Spleen (tissue), 11 donors: Measurements from ENCODE around the gene HDAC7. TPM values are rescaled to one million over a fixed set of nuclear protein-coding genes. Genes with fewer than 3 reads are reported as not detected.

Source experiments
- DNase-seq: peaks from one replicate; pipeline ENCODE4 v3.0.0-alpha.2; 2020
- H3K27ac ChIP-seq, 8 donors: fragments of 200-600 bp; sonication (generic) in 7 of 8; 1 replicate in 4 of 8; 2 replicates in 4 of 8; pipeline versions ENCODE4 v1.5.0 to v1.8.0; 2016 to 2021; ENCODE audit warnings: inconsistent platforms in 4 of 8, mild to moderate bottlenecking in 4 of 8, moderate library complexity in 1 of 8
- H3K27me3 ChIP-seq, 7 donors: fragments of 200-600 bp; sonication (generic) in 6 of 7; replicated peaks in 1 of 7; 1 replicate in 4 of 7; 2 replicates in 3 of 7; pipeline versions ENCODE4 v1.5.0 to v1.8.0; 2016 to 2021; ENCODE audit warnings: inconsistent platforms in 3 of 7, mild to moderate bottlenecking in 1 of 7
- H3K36me3 ChIP-seq, 6 donors: fragments of 200-600 bp; sonication (generic) in 5 of 6; 1 replicate in 4 of 6; 2 replicates in 2 of 6; pipeline versions ENCODE4 v1.5.0 to v1.8.0; 2016 to 2021; ENCODE audit warnings: inconsistent platforms in 2 of 6
- H3K4me1 ChIP-seq, 6 donors: fragments of 200-600 bp; sonication (generic) in 5 of 6; 1 replicate in 3 of 6; 2 replicates in 3 of 6; pipeline versions ENCODE4 v1.5.0 to v1.8.0; 2016 to 2021; ENCODE audit warnings: inconsistent platforms in 3 of 6
- H3K4me3 ChIP-seq, 8 donors: fragments of 200-600 bp; sonication (generic) in 7 of 8; 1 replicate in 4 of 8; 2 replicates in 4 of 8; pipeline versions ENCODE4 v1.5.0 to v1.8.0; 2016 to 2021; ENCODE audit warnings: inconsistent platforms in 4 of 8, mild to moderate bottlenecking in 4 of 8, moderate library complexity in 2 of 8
- H3K9me3 ChIP-seq, 8 donors: fragments of 200-600 bp; sonication (generic) in 7 of 8; 1 replicate in 4 of 8; 2 replicates in 4 of 8; pipeline versions ENCODE4 v1.5.0 to v1.8.0; 2016 to 2021; ENCODE audit warnings: inconsistent platforms in 4 of 8
- POLR2A ChIP-seq, 3 donors: fragments of 450-650 bp; IDR thresholded peaks; one replicate each; pipeline ENCODE4 v1.5.1; 2017; ENCODE audit warnings: antibody characterized with exemption in 3 of 3, mild to moderate bottlenecking in 1 of 3
- POLR2AphosphoS5 ChIP-seq, 3 donors: sonication (generic); formaldehyde crosslinking; IDR thresholded peaks; one replicate each; pipeline ENCODE4 v1.5.1; 2017; ENCODE audit warnings: antibody characterized with exemption in 3 of 3
- WGBS, 5 donors: extraction: QIAGEN DNeasy Blood & Tissue Kit in 3 of 5; methylation state at CpG; one replicate each; pipeline versions ENCODE4 v1.1.5 to v1.1.7; 2013 to 2018; 5-methylcytosine and 5-hydroxymethylcytosine counted together
- intact Hi-C: fragments of 100-400 bp; cut with DNase I; formaldehyde crosslinking; loops from one replicate; pipeline ENCODE4 v1.15.0; 2023; ENCODE audit warnings: low total_unique reads
- polyA plus RNA-seq, 3 donors: library from polyadenylated mRNA; stranded (reverse); fragments of 200-250 nt; gene quantifications; one replicate each; pipeline ENCODE4 v1.2.1, GENCODE V29; 2013
- total RNA-seq, 7 donors: library from RNA; depleted of rRNA in 3 of 7; stranded (reverse); fragments of >200 nt in 3 of 7; fragmentation: NEBNext Ultra II Directional in 4 of 7; extraction: Animal tissue kit (Norgen Biotek cat#: 25700) in 4 of 7; gene quantifications; one replicate each; pipeline versions ENCODE4 v1.1.0 to v1.2.1, GENCODE V29; 2016 to 2021
- TF ChIP-seq, protein P1 (sequence below), 11 experiments: fragments of 200-600 bp in 7 of 11; fragments of 450-650 bp in 4 of 11; sonication (generic) in 4 of 11; IDR thresholded peaks in 8 of 11; conservative IDR thresholded peaks in 3 of 11; 1 replicate in 7 of 11; 2 replicates in 4 of 11; pipeline versions ENCODE4 v1.4.0 to v1.8.0; 2016 to 2021; ENCODE audit warnings: antibody characterized with exemption in 11 of 11, inconsistent platforms in 4 of 11, mild to moderate bottlenecking in 1 of 11
- donor health status: healthy with polysubstance abuse.
- donor health status: DM: no; HTN: no; CAD: no; lungs with moderate emphysema.
- donor health status: DM: no; HTN: no; CAD: no.
- donor health status: Bipolar disorder and iron deficiency.
- donor health status: healthy.
- donor health status: DM: no; HTN: no; CAD: no.
- donor health status: DM: yes; HTN: yes; CAD: no.

HDAC7 gene
- total and polyA plus RNA-seq, 10 donors: 39.6 to 158 (median 101) TPM

GRCh38 chr12:47744005-47744651 is 75.6 kb downstream of the HDAC7 start:
- intact Hi-C loops: no loop called here
- Histone ChIP-seq H3K27me3 (no peaks in the 10 kb centered on the region), H3K9me3 (no peaks in the 10 kb centered on the region), H3K27ac (no peak overlapping the region), H3K4me1 (peaks cover 24 to 60% (median 43%) of the 10 kb centered on the region in 6 donors), H3K4me3 (no peak overlapping the region), H3K36me3 (peaks cover 0 to 38% (median 6%) of the 10 kb centered on the region in 6 donors)
- TF ChIP-seq POLR2AphosphoS5 (IDR thresholded peaks at IDR 0.05) (peak in 1 of 3 donors; percentile 6), POLR2A (IDR thresholded peaks at IDR 0.05) (no peak)
- TF ChIP-seq, protein P1, sequence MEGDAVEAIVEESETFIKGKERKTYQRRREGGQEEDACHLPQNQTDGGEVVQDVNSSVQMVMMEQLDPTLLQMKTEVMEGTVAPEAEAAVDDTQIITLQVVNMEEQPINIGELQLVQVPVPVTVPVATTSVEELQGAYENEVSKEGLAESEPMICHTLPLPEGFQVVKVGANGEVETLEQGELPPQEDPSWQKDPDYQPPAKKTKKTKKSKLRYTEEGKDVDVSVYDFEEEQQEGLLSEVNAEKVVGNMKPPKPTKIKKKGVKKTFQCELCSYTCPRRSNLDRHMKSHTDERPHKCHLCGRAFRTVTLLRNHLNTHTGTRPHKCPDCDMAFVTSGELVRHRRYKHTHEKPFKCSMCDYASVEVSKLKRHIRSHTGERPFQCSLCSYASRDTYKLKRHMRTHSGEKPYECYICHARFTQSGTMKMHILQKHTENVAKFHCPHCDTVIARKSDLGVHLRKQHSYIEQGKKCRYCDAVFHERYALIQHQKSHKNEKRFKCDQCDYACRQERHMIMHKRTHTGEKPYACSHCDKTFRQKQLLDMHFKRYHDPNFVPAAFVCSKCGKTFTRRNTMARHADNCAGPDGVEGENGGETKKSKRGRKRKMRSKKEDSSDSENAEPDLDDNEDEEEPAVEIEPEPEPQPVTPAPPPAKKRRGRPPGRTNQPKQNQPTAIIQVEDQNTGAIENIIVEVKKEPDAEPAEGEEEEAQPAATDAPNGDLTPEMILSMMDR (IDR thresholded peaks at IDR 0.05 in 8 of 11, conservative IDR thresholded peaks at IDR 0.05 in 3 of 11): peak in 9 of 11 experiments; percentile 37 to 72 (median 57)
- WGBS, 5 donors: 51 to 60% (median 53%) methylated on average over 10 of the region's 10 CpGs
- no peak for DNase-seq

DNA sequence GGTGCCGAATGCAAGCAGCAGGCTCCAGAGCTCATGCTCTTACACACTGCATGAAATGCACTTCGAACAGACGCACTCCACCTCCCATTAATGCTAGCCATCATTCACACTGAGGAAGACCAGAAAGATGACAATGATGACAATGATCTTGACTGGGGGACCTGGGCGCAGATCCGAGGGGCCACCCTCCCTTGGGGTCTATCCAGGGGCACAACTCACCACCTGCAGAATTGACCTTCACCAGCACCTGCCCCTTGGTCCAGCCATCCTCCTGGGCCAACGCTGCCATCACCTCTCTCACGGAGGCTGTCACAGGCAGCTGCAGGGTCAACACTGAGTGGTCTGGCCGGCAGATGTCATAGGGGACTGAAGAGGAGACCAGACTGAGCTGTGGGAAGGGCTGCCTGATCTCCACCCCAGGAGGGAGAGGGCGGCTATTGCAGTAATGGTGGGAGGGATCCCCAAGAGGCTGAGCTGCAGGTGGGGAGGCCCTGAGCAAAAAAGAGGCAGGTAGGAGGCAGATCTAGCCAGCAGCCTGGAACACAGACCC is 76.3 kb downstream of the HDAC7 start:
- no peak overlapping the region for H3K4me3 ChIP-seq
- TF ChIP-seq POLR2A (IDR thresholded peaks at IDR 0.05): no peak
- TF ChIP-seq, protein P1 (IDR thresholded peaks at IDR 0.05 in 8 of 11, conservative IDR thresholded peaks at IDR 0.05 in 3 of 11): no peak
- no peaks in the 10 kb centered on the region for H3K9me3 ChIP-seq
- H3K36me3 ChIP-seq: peaks cover 0 to 31% (median 6%) of the 10 kb centered on the region in 6 donors
- intact Hi-C loops: no loop called here
- 81 to 95% (median 90%) methylated on average over 8 to 9 of the region's 9 CpGs for WGBS, 5 donors
- DNase-seq: no peak
- no peak overlapping the region for H3K27ac ChIP-seq
- no peaks in the 10 kb centered on the region for H3K27me3 ChIP-seq
- H3K4me1 ChIP-seq: peaks cover 24 to 66% (median 45%) of the 10 kb centered on the region in 6 donors

DNA sequence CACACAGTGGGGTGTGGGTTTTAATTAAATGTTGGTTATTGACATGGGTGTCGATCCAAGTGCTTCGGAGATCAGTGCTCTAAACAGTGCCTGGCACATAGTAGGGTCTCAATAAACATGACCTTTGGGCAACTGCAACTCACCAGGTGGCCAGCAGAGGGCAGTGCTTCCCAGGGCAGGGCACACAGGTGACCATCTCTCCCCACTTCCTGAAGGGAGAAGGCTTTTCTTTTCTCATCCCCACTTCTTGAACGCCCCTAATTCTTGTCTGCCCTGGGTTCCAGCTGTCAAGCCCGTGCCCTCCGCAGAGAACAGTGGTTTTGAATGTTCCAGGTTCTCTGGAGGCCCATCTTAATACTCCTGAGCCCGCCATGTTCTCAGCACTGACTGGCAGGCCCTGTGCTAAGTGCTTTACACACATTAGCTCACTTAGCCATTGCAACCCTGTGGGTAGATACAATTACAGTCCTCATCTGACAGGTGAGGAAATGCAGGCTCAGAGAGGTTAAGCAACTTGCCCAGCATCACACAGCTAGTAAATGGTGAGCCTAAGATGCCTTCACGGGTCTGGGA is 77.4 kb downstream of the HDAC7 start:
- no peak overlapping the region for H3K4me3 ChIP-seq
- H3K27ac ChIP-seq: no peak overlapping the region
- H3K27me3 ChIP-seq: no peaks in the 10 kb centered on the region
- no peaks in the 10 kb centered on the region for H3K9me3 ChIP-seq
- intact Hi-C loops: no loop called here
- H3K4me1 ChIP-seq: peaks cover 24 to 70% (median 51%) of the 10 kb centered on the region in 6 donors
- H3K36me3 ChIP-seq: peaks cover 0 to 29% (median 3%) of the 10 kb centered on the region in 6 donors
- 66 to 77% (median 67%) methylated on average over 7 of the region's 7 CpGs for WGBS, 5 donors
- TF ChIP-seq, protein P1 (IDR thresholded peaks at IDR 0.05 in 8 of 11, conservative IDR thresholded peaks at IDR 0.05 in 3 of 11): peak; percentile 81 to 97 (median 94)
- TF ChIP-seq POLR2A (IDR thresholded peaks at IDR 0.05) (no peak), POLR2AphosphoS5 (IDR thresholded peaks at IDR 0.05) (peak in 2 of 3 donors; percentile 30 to 39)
- peak; percentile 92 for DNase-seq

DNA sequence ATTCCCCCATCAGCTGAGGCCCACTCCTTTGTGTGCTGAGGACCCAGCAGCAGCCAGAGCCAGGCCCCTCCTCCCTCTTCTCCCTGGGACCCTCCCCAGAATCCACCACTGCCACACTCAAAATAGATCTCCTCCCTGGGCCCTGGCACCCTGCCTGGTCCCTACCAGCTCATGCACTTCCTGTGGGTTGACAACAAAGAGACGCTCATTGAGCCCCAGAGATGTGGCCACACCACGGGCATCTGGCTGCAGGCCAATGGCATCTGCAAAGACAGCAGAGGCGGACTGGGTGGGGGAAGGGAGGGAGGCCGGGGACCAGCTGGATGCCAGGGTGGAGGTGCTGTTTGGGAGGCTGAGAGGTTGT is 78.4 kb downstream of the HDAC7 start:
- 0 to 11% (median 2%) methylated on average over 3 to 4 of the region's 4 CpGs for WGBS, 5 donors
- no peaks in the 10 kb centered on the region for H3K9me3 ChIP-seq
- TF ChIP-seq, protein P1 (IDR thresholded peaks at IDR 0.05 in 8 of 11, conservative IDR thresholded peaks at IDR 0.05 in 3 of 11): no peak
- TF ChIP-seq POLR2A (IDR thresholded peaks at IDR 0.05): no peak
- TF ChIP-seq POLR2AphosphoS5 (IDR thresholded peaks at IDR 0.05): peak in 2 of 3 donors; percentile 61 to 64
- H3K4me1 ChIP-seq: peaks cover 25 to 70% (median 52%) of the 10 kb centered on the region in 6 donors
- no peaks in the 10 kb centered on the region for H3K27me3 ChIP-seq
- DNase-seq: peak; percentile 92
- H3K4me3 ChIP-seq: no peak overlapping the region
- intact Hi-C loops: no loop called here
- peak overlapping the region in 7 of 8 donors; percentile 10 to 78 (median 45) for H3K27ac ChIP-seq
- H3K36me3 ChIP-seq: peaks cover 0 to 27% (median under 1%) of the 10 kb centered on the region in 6 donors
